OCI-LY7 (cell line): ENCODE data around the gene GIT2. TPM values are rescaled to one million over a fixed set of nuclear protein-coding genes. Genes with fewer than 3 reads are reported as not detected.

Source experiments
- BruUV-seq: library from RNA; stranded (reverse); fragments of 400-500 nt; replicated peaks from 2 replicates; lab custom pipeline; 2021; lab: Mats Ljungman, UMichigan
- CTCF ChIA-PET: fragments of 300-600 bp; sonication (Branson Sonifier 250); formaldehyde crosslinking; loops from one replicate; lab custom pipeline; 2022; ENCODE audit warnings: antibody characterized with exemption; ENCODE audit not compliant: unreplicated experiment; lab: Charles Lee
- POLR2A ChIA-PET: fragments of 300-600 bp; sonication (Branson Sonifier 250); formaldehyde crosslinking; loops from one replicate; lab custom pipeline; 2022; ENCODE audit warnings: antibody characterized with exemption; lab: Charles Lee
- DNase-seq: peaks from one replicate; pipeline ENCODE4 v3.0.0-alpha.2; 2015; ENCODE audit warnings: low spot score
- H2AFZ ChIP-seq: fragments of 200-600 bp; sonication (generic), shearing (Covaris generic); 2 replicates; pipeline ENCODE4 v1.6.1; 2014; ENCODE audit warnings: mild to moderate bottlenecking, antibody characterized with exemption, low read length, moderate library complexity
- H3K27ac ChIP-seq: fragments of 200-600 bp; sonication (generic); 2 replicates; pipeline ENCODE4 v1.5.1; 2014; ENCODE audit warnings: mixed run types, low read depth, mild to moderate bottlenecking, moderate library complexity, low read length, inconsistent platforms; ENCODE audit not compliant: poor library complexity, severe bottlenecking
- H3K36me3 ChIP-seq: fragments of 200-600 bp; sonication (generic); 2 replicates; pipeline ENCODE4 v1.6.1; 2014; ENCODE audit warnings: mild to moderate bottlenecking, antibody characterized with exemption, low read length, moderate library complexity, mixed read lengths; ENCODE audit not compliant: insufficient read depth
- H3K4me1 ChIP-seq: fragments of 200-600 bp; sonication (generic); 2 replicates; pipeline ENCODE4 v1.5.1; 2014; ENCODE audit warnings: mild to moderate bottlenecking, low read length; ENCODE audit not compliant: insufficient read depth, poor library complexity, severe bottlenecking
- H3K4me2 ChIP-seq: fragments of 200-600 bp; sonication (generic); 2 replicates; pipeline ENCODE4 v1.6.1; 2014; ENCODE audit warnings: mild to moderate bottlenecking, low read length
- H3K4me3 ChIP-seq: fragments of 200-600 bp; sonication (generic); 2 replicates; pipeline ENCODE4 v1.5.1; 2014; ENCODE audit warnings: mild to moderate bottlenecking, low read depth, low read length; ENCODE audit not compliant: poor library complexity, severe bottlenecking
- H3K79me2 ChIP-seq: fragments of 200-600 bp; sonication (generic); 2 replicates; pipeline ENCODE4 v1.6.1; 2016; ENCODE audit warnings: low read depth, mild to moderate bottlenecking, low read length, moderate library complexity, mixed read lengths; ENCODE audit not compliant: insufficient read depth
- H3K9me2 ChIP-seq: fragments of 200-600 bp; sonication (generic); 2 replicates; pipeline ENCODE4 v1.6.1; 2016; ENCODE audit warnings: mild to moderate bottlenecking, low read length, mixed read lengths; ENCODE audit not compliant: insufficient read depth
- H3K9me3 ChIP-seq: fragments of 200-600 bp; sonication (generic); 2 replicates; pipeline ENCODE4 v1.6.1; 2014; ENCODE audit warnings: mild to moderate bottlenecking, mixed run types, low read length, mixed read lengths
- H4K20me1 ChIP-seq: fragments of 200-600 bp; sonication (generic); 2 replicates; pipeline ENCODE4 v1.6.1; 2014; ENCODE audit warnings: mild to moderate bottlenecking, antibody characterized with exemption, low read length, moderate library complexity, mixed read lengths; ENCODE audit not compliant: insufficient read depth
- EZH2phosphoT487 ChIP-seq: fragments of 200-600 bp; sonication (generic); IDR thresholded peaks from 2 replicates; pipeline ENCODE4 v1.6.1; 2018; ENCODE audit warnings: low read depth, borderline replicate concordance, mild to moderate bottlenecking, mixed run types, antibody characterized with exemption, low read length, moderate library complexity, mixed read lengths
- intact Hi-C: fragments of 100-400 bp; cut with micrococcal nuclease; formaldehyde crosslinking; loops from one replicate; pipeline ENCODE4 v1.10.0; 2022; ENCODE audit not compliant: unreplicated experiment
- total RNA-seq, 2 experiments: library from RNA; depleted of rRNA in 1 of 2; stranded (reverse); fragments of >200 nt in 1 of 2; shearing (Covaris generic) in 1 of 2; gene quantifications; 2 replicates each; pipeline ENCODE4 v1.2.3, GENCODE V29; 2014 to 2022
- TF ChIP-seq, protein P1 (sequence below): fragments of 200-600 bp; sonication (generic); conservative IDR thresholded peaks from 2 replicates; pipeline ENCODE4 v1.5.1; 2014; ENCODE audit warnings: mild to moderate bottlenecking, antibody characterized with exemption, low read length, moderate library complexity, mixed read lengths

Gene GIT2
- total RNA-seq, 2 experiments from 2014 or later: 57.1 to 123 TPM

DNA sequence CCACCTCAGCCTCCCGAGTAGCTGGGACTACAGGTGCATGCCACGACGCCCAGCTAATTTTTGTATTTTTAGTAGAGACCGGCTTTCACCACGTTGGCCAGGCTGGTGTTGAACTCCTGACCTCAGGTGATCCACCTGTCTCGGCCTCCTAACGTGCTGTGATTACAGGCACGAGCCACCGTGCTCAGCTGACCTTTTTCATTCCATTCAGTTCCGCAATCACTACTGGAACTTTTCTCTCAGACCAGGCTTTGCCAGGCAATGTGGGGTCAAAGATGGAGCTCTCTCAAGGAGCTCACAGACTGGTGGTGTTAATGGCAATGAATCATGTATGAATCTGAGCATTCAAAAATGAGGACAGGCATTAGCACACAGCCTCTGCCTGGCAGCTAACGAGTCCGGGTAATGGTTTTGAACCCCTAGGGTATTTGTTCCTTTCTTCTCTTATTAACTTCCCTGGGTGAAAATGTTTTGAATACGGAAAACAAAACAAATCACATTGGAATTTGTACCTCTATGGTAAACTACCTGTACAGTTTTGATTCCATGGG, 105.5 kb downstream of the GIT2 start:
- BruUV-seq: no TSS peak
- H3K36me3 ChIP-seq: no peaks in the 10 kb centered on the region
- H3K4me3 ChIP-seq: no peak overlapping the region
- H4K20me1 ChIP-seq: no peaks in the 10 kb centered on the region
- H2AFZ ChIP-seq: no peak overlapping the region
- no peak overlapping the region for H3K27ac ChIP-seq
- CTCF ChIA-PET: no interaction called here
- intact Hi-C loops: no loop called here
- no peak overlapping the region for H3K4me2 ChIP-seq
- DNase-seq: no peak
- no peaks in the 10 kb centered on the region for H3K9me3 ChIP-seq
- H3K4me1 ChIP-seq: peaks cover 42% of the 10 kb centered on the region
- H3K9me2 ChIP-seq: no peaks in the 10 kb centered on the region
- TF ChIP-seq, protein P1, sequence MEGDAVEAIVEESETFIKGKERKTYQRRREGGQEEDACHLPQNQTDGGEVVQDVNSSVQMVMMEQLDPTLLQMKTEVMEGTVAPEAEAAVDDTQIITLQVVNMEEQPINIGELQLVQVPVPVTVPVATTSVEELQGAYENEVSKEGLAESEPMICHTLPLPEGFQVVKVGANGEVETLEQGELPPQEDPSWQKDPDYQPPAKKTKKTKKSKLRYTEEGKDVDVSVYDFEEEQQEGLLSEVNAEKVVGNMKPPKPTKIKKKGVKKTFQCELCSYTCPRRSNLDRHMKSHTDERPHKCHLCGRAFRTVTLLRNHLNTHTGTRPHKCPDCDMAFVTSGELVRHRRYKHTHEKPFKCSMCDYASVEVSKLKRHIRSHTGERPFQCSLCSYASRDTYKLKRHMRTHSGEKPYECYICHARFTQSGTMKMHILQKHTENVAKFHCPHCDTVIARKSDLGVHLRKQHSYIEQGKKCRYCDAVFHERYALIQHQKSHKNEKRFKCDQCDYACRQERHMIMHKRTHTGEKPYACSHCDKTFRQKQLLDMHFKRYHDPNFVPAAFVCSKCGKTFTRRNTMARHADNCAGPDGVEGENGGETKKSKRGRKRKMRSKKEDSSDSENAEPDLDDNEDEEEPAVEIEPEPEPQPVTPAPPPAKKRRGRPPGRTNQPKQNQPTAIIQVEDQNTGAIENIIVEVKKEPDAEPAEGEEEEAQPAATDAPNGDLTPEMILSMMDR: no peak
- no peak for TF ChIP-seq EZH2phosphoT487
- POLR2A ChIA-PET: interaction anchor here (0.6 to 1.2 kb wide), 4 partner anchors 10 to 109 kb away, joined by 3 to 4 read pairs (median 4); no protein-coding TSS in a partner anchor
- no peaks in the 10 kb centered on the region for H3K79me2 ChIP-seq

DNA sequence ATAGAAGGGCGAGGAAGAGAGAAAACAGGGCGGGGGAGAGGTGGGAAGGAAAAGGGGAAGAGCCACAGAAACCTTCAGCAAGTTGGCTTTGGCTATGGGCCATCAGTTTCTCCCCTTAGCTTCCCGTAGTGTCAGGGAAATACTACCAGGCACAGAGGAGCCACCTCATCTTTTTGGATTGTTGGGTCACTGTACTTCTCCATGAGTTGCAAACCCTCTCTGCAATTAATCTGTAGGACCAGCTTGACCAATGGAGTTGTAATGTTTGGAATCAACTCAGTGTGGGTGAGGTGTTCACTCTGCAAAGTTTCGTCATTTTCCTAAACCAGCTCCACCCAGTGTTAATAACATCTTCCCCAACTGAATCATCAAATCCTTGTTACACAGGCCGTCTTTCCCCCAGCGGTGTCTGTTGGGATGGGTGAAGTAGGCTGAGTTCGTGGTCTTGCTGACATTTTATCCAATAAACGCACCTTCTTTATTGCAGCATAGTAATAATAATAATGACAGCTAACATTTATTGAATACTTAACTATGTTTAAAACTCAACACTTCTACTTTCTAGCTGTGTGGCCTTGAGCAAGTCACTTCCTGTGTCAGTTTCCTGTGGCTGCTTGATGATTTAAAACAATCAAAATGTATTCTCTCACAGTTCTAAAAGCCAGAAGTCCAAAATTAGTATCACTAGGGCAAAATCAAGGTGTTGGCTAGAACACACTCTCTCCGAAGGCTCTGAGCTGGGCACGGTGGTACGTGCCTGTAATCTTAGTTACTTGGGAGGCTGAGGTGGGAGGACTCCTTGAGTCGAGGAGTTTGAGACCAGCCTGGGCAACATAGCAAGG, 107.8 kb downstream of the GIT2 start:
- intact Hi-C loops: no loop called here
- CTCF ChIA-PET: interaction anchor here (0.6 to 1.4 kb wide), 2 partner anchors 12 to 691 kb away, joined by 3 to 5 read pairs; partner anchors contain the start of gene TCHP
- BruUV-seq: no TSS peak
- no peaks in the 10 kb centered on the region for H3K9me2 ChIP-seq
- H3K4me2 ChIP-seq: peak overlapping the region; percentile 51
- H3K27ac ChIP-seq: peak overlapping the region; percentile 68
- no peaks in the 10 kb centered on the region for H3K79me2 ChIP-seq
- no peaks in the 10 kb centered on the region for H3K36me3 ChIP-seq
- peak overlapping the region; percentile 81 for H2AFZ ChIP-seq
- TF ChIP-seq, protein P1: no peak
- TF ChIP-seq EZH2phosphoT487: no peak
- peak overlapping the region; percentile 6 for H3K4me3 ChIP-seq
- POLR2A ChIA-PET: interaction anchor here (0.6 to 1.5 kb wide), 11 partner anchors 10 to 1542 kb away, joined by 3 to 10 read pairs (median 4); partner anchors contain the start of gene TCHP
- DNase-seq: peak; percentile 69
- peaks cover 37% of the 10 kb centered on the region for H3K4me1 ChIP-seq
- no peaks in the 10 kb centered on the region for H4K20me1 ChIP-seq
- no peaks in the 10 kb centered on the region for H3K9me3 ChIP-seq

DNA sequence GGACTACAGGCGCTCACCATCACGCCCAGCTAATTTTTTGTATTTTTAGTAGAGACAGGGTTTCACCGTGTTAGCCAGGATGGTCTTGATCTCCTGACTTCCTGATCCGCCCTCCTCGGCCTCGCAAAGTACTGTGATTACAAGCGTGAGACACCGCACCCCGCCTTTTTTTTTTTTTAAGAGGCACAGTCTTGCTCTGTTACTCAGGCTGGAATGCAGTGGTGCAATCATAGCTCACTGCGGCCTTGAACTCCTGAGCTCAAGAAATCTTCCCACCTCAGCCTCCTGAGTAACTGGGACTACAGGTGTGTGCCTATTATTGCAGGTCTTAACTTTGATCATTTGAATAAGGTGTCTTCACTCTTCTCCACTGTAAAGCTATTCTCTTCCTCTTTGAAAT, 110.6 kb downstream of the GIT2 start:
- intact Hi-C loops: no loop called here

More for the DNA sequence above, 110.6 kb downstream of the GIT2 start:
- CTCF ChIA-PET: no interaction called here
- no peaks in the 10 kb centered on the region for H3K9me3 ChIP-seq
- DNase-seq: no peak
- no peak overlapping the region for H3K4me2 ChIP-seq
- H3K4me1 ChIP-seq: peaks cover 33% of the 10 kb centered on the region
- no peak overlapping the region for H3K27ac ChIP-seq
- BruUV-seq: no TSS peak
- no peaks in the 10 kb centered on the region for H3K36me3 ChIP-seq
- H3K4me3 ChIP-seq: no peak overlapping the region
- POLR2A ChIA-PET: no interaction called here
- no peaks in the 10 kb centered on the region for H3K79me2 ChIP-seq
- no peak for TF ChIP-seq EZH2phosphoT487
- TF ChIP-seq, protein P1: no peak
- H3K9me2 ChIP-seq: no peaks in the 10 kb centered on the region
- no peaks in the 10 kb centered on the region for H4K20me1 ChIP-seq
- H2AFZ ChIP-seq: no peak overlapping the region
